Measurements from ENCODE around the gene HES5. TPM values are rescaled to one million over a fixed set of nuclear protein-coding genes. Genes with fewer than 3 reads are reported as not detected.

Gene HES5
- total RNA-seq, 2 experiments from 2014 or later, result not detected

GRCh38 chr1:2528966-2529783 is 888 bp downstream of the HES5 start:
- TF ChIP-seq, protein P1, sequence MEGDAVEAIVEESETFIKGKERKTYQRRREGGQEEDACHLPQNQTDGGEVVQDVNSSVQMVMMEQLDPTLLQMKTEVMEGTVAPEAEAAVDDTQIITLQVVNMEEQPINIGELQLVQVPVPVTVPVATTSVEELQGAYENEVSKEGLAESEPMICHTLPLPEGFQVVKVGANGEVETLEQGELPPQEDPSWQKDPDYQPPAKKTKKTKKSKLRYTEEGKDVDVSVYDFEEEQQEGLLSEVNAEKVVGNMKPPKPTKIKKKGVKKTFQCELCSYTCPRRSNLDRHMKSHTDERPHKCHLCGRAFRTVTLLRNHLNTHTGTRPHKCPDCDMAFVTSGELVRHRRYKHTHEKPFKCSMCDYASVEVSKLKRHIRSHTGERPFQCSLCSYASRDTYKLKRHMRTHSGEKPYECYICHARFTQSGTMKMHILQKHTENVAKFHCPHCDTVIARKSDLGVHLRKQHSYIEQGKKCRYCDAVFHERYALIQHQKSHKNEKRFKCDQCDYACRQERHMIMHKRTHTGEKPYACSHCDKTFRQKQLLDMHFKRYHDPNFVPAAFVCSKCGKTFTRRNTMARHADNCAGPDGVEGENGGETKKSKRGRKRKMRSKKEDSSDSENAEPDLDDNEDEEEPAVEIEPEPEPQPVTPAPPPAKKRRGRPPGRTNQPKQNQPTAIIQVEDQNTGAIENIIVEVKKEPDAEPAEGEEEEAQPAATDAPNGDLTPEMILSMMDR (IDR thresholded peaks at IDR 0.05), result no peak

DNA sequence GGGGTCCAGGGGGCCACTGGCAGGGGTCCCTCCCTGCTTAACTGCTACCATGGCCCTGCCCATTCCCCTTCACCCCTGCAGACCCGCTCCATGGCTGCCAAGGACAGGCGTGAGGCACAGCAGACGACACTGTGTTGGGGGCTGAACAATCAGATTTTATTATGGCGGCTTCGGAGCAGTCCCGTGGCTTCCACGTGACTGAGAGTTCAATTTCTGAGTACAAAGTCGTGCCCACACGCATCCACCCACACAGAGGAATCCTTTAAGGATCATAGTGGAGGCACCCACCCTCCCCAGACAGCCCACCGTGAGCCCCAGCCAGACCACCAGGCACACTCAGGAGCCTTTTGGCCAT is 1.5 kb downstream of the HES5 start:
- Mint-ChIP-seq H3K9me3 (no peaks in the 10 kb centered on the region), H3K4me1 (ENCODE audit: low read depth) (peaks cover 34% of the 10 kb centered on the region), H3K36me3 (ENCODE audit: low read depth) (peaks cover 6% of the 10 kb centered on the region), H3K4me3 (peak overlapping the region; percentile 69), H3K27me3 (peaks cover 7% of the 10 kb centered on the region), H3K27ac (no peak overlapping the region)
- CTCF ChIA-PET, result interaction anchor here (1.8 to 1.9 kb wide), 3 partner anchors 11 to 19 kb away, joined by 4 to 10 read pairs (median 6); no protein-coding TSS in a partner anchor
- intact Hi-C loops (cut with micrococcal nuclease), result no loop called here
- POLR2A ChIA-PET, result interaction anchor here (0.9 to 11.3 kb wide), 4 partner anchors 11 to 23 kb away, joined by 3 to 138 read pairs (median 3); no protein-coding TSS in a partner anchor
- DNase-seq, result no peak
- TF ChIP-seq, protein P1 (IDR thresholded peaks at IDR 0.05), result no peak
- no peak for ATAC-seq

More at GRCh38 chr1:2528966-2529783, 888 bp downstream of the HES5 start:
- no peak overlapping the region for H3K27ac Mint-ChIP-seq
- H3K27me3 Mint-ChIP-seq, result peaks cover 9% of the 10 kb centered on the region
- H3K36me3 Mint-ChIP-seq (ENCODE audit: low read depth), result peaks cover 6% of the 10 kb centered on the region
- ChIA-PET POLR2A (interaction anchor here (0.5 to 11.3 kb wide), 5 partner anchors 10 to 566 kb away, joined by 3 to 138 read pairs (median 3); no protein-coding TSS in a partner anchor), CTCF (interaction anchor here (1.8 to 1.9 kb wide), 3 partner anchors 11 to 19 kb away, joined by 4 to 10 read pairs (median 6); no protein-coding TSS in a partner anchor)
- intact Hi-C loops (cut with micrococcal nuclease), result no loop called here
- no peaks in the 10 kb centered on the region for H3K9me3 Mint-ChIP-seq
- ATAC-seq (no peak), DNase-seq (peak; percentile 70)
- peaks cover 29% of the 10 kb centered on the region for H3K4me1 Mint-ChIP-seq (ENCODE audit: low read depth)
- peak overlapping the region; percentile 69 for H3K4me3 Mint-ChIP-seq

DNA sequence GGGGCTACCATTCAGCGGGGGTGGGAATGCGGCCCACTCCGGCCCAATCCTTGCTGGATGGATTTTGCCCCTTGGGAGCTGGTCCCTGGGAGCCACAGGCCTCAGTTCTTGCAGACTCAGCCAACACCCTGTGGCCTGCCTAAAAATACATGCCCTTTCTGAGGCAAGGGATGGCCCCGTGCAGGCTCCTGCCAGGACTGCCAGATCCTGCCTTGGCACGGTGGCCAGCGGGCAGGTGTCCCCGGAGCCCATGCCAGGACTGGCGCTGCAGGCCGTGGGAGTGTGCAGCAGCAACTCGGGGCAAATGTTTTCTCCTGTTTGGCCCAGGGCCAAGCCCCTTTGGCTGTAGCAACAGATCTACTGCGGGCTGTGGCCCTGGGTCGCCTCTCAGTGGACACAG is 2.0 kb downstream of the HES5 start:
- POLR2A ChIA-PET, result interaction anchor here (1.2 to 11.3 kb wide), 3 partner anchors 18 to 29 kb away, joined by 3 to 138 read pairs (median 5); partner anchors contain the start of gene TNFRSF14
- TF ChIP-seq, protein P1 (IDR thresholded peaks at IDR 0.05), result no peak
- intact Hi-C loops (cut with micrococcal nuclease), result no loop called here
- no peak overlapping the region for H3K4me3 Mint-ChIP-seq
- H3K27me3 Mint-ChIP-seq, result peaks cover 7% of the 10 kb centered on the region
- H3K27ac Mint-ChIP-seq, result no peak overlapping the region
- ATAC-seq (no peak), DNase-seq (no peak)
- peaks cover 9% of the 10 kb centered on the region for H3K36me3 Mint-ChIP-seq (ENCODE audit: low read depth)
- H3K9me3 Mint-ChIP-seq, result no peaks in the 10 kb centered on the region
- CTCF ChIA-PET, result interaction anchor here (1.3 to 1.9 kb wide), 2 partner anchors 13 to 16 kb away, joined by 3 to 4 read pairs; no protein-coding TSS in a partner anchor
- H3K4me1 Mint-ChIP-seq (ENCODE audit: low read depth), result peaks cover 39% of the 10 kb centered on the region

- Mint-ChIP-seq H3K4me1 (ENCODE audit: low read depth) (peaks cover 44% of the 10 kb centered on the region), H3K27me3 (peaks cover 7% of the 10 kb centered on the region), H3K36me3 (ENCODE audit: low read depth) (peaks cover 14% of the 10 kb centered on the region), H3K4me3 (no peak overlapping the region), H3K9me3 (no peaks in the 10 kb centered on the region), H3K27ac (peak overlapping the region; percentile 63)
- DNase-seq, result no peak
- no peak for ATAC-seq
- ChIA-PET POLR2A (interaction anchor here (1.1 to 11.3 kb wide), 4 partner anchors 8 to 29 kb away, joined by 3 to 138 read pairs (median 4); partner anchors contain the start of gene TNFRSF14), CTCF (interaction anchor here (1.3 kb wide), 1 partner anchor 17 kb away, joined by 3 read pairs; no protein-coding TSS in a partner anchor)
- intact Hi-C loops (cut with micrococcal nuclease), result no loop called here
- TF ChIP-seq, protein P1 (IDR thresholded peaks at IDR 0.05), result no peak
These were observed 2.6 kb downstream of the HES5 start for GRCh38 chr1:2527556-2527860.
